Smooth muscle cell (in vitro differentiated cells): Measurements from ENCODE around the gene DDX41. TPM values are rescaled to one million over a fixed set of nuclear protein-coding genes. Genes with fewer than 3 reads are reported as not detected.

Source experiments
- DNase-seq: peaks from one replicate; lab custom pipeline; 2025; ENCODE audit not compliant: unreplicated experiment; lab: John Stamatoyannopoulos, UW
- H2AFZ ChIP-seq: fragments of 200-600 bp; sonication (generic); 2 replicates; pipeline ENCODE4 v1.6.0; 2016; ENCODE audit warnings: antibody characterized with exemption, low read depth, mild to moderate bottlenecking
- H3F3A ChIP-seq: fragments of 200-600 bp; sonication (generic); 2 replicates; pipeline ENCODE4 v1.6.0; 2017; ENCODE audit warnings: antibody characterized with exemption, low read depth
- H3K27ac ChIP-seq: fragments of 200-600 bp; sonication (generic); 2 replicates; pipeline ENCODE4 v1.5.1; 2016; ENCODE audit warnings: low read depth, mild to moderate bottlenecking
- H3K27me3 ChIP-seq: fragments of 200-600 bp; sonication (generic); 2 replicates; pipeline ENCODE4 v1.6.1; 2016; ENCODE audit warnings: low read depth, mild to moderate bottlenecking
- H3K36me3 ChIP-seq: fragments of 200-600 bp; sonication (generic); 2 replicates; pipeline ENCODE4 v1.5.1; 2016; ENCODE audit warnings: low read depth
- H3K4me1 ChIP-seq: fragments of 200-600 bp; sonication (generic); 2 replicates; pipeline ENCODE4 v1.5.1; 2016; ENCODE audit warnings: low read depth
- H3K4me2 ChIP-seq: fragments of 200-600 bp; sonication (generic); 2 replicates; pipeline ENCODE4 v1.6.0; 2016; ENCODE audit warnings: mild to moderate bottlenecking
- H3K4me3 ChIP-seq: fragments of 200-600 bp; sonication (generic); 2 replicates; pipeline ENCODE4 v1.5.1; 2016; ENCODE audit warnings: mild to moderate bottlenecking
- H3K79me2 ChIP-seq: fragments of 200-600 bp; sonication (generic); 2 replicates; pipeline ENCODE4 v1.6.0; 2016; ENCODE audit warnings: low read depth, mild to moderate bottlenecking
- H3K9ac ChIP-seq: fragments of 200-600 bp; sonication (generic); 2 replicates; pipeline ENCODE4 v1.6.0; 2016; ENCODE audit warnings: low read depth
- H3K9me3 ChIP-seq: fragments of 200-600 bp; sonication (generic); replicated peaks from 2 replicates; pipeline ENCODE4 v1.5.1; 2016; ENCODE audit warnings: low read depth
- H4K20me1 ChIP-seq: fragments of 200-600 bp; sonication (generic); 2 replicates; pipeline ENCODE4 v1.6.0; 2016; ENCODE audit warnings: low read depth
- CTCF ChIP-seq: fragments of 200-600 bp; sonication (generic); IDR thresholded peaks from 2 replicates; pipeline ENCODE4 v1.5.1; 2017; ENCODE audit warnings: borderline replicate concordance, mild to moderate bottlenecking, antibody characterized with exemption; ENCODE audit not compliant: insufficient read depth, poor library complexity, severe bottlenecking
- WGBS: methylation state at CpG from one replicate; pipeline ENCODE4 v1.1.7; 2016; ENCODE audit warnings: low lambda C conversion rate; 5-methylcytosine and 5-hydroxymethylcytosine counted together
- polyA plus RNA-seq: library from polyadenylated mRNA; unstranded; fragments of >200 nt; fragmentation: Nextera tagmentation; extraction: Ambion mirVana; gene quantifications from 2 replicates; pipeline ENCODE4 v1.2.1, GENCODE V29; 2016
- total RNA-seq: library from RNA; depleted of rRNA; stranded (reverse); fragments of >200 nt; gene quantifications from 2 replicates; pipeline ENCODE4 v1.2.3, GENCODE V29; 2014

Gene DDX41
- total and polyA plus RNA-seq, 2 experiments from 2014 or later, result 72.5 to 90.0 TPM

DNA sequence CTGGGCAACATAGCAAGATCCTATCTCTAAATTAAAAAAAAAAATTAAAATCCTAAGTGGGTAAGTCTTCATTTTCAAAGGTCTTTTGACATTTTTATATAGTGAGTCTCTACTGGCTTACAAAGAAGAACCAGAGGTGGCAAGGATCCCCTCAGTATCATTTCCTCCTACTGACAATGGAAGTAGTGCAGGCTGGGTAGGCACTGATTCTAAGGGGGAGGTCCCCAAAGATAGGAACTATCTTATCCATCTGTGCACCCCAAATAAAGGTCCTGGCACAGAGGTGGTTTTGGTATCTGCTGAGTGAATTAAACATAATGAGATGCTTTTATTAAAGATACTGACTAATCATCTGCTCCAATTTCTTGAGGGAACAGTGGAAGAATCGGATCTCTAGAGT, 33.4 kb upstream of the DDX41 start:
- Histone ChIP-seq H3K4me3 (no peak overlapping the region), H3F3A (peaks cover 20% of the 10 kb centered on the region), H3K27me3 (no peaks in the 10 kb centered on the region), H3K9me3 (no peaks in the 10 kb centered on the region), H3K9ac (no peak overlapping the region), H3K4me2 (no peak overlapping the region), H3K36me3 (no peaks in the 10 kb centered on the region), H4K20me1 (peaks cover 83% of the 10 kb centered on the region), H3K79me2 (peaks cover 74% of the 10 kb centered on the region), H2AFZ (no peak overlapping the region), H3K27ac (no peak overlapping the region), H3K4me1 (peaks cover 22% of the 10 kb centered on the region)
- TF ChIP-seq CTCF, result no peak
- DNase-seq, result no peak
- WGBS, result 95% methylated on average over 1 of the region's 1 CpG

DNA sequence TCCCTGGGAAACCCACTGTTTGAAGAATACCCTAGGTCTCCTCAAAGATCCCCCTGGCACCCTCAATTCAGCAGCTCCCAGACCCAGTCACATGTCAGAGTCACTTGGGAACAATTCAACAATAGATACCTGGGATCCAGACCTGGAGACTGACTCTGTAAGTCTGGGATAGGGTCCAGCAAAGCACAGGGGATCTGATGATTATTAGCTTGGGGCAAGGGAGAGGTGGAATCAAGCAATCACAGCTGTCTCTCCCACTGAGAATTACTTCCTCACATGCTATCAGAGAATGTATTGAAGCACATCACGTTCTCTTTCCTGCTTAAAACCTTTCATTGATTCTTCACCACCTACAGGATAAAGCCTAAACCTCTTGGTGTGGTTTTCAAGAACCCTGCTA, 31.7 kb upstream of the DDX41 start:
- 92% methylated on average over 1 of the region's 1 CpG for WGBS
- Histone ChIP-seq H3K4me1 (peaks cover 27% of the 10 kb centered on the region), H3K27me3 (no peaks in the 10 kb centered on the region), H3F3A (peaks cover 20% of the 10 kb centered on the region), H3K4me2 (no peak overlapping the region), H3K9ac (no peak overlapping the region), H4K20me1 (peaks cover 96% of the 10 kb centered on the region), H3K36me3 (no peaks in the 10 kb centered on the region), H3K27ac (no peak overlapping the region), H3K9me3 (no peaks in the 10 kb centered on the region), H3K79me2 (peaks cover 78% of the 10 kb centered on the region), H2AFZ (no peak overlapping the region), H3K4me3 (no peak overlapping the region)
- TF ChIP-seq CTCF, result no peak
- DNase-seq, result no peak

- Histone ChIP-seq H3K27me3 (no peaks in the 10 kb centered on the region), H3F3A (peaks cover 20% of the 10 kb centered on the region), H3K4me3 (no peak overlapping the region), H3K79me2 (peaks cover 78% of the 10 kb centered on the region), H3K9ac (no peak overlapping the region), H3K9me3 (no peaks in the 10 kb centered on the region), H2AFZ (no peak overlapping the region), H3K27ac (peak overlapping the region; percentile 10), H3K4me1 (peaks cover 27% of the 10 kb centered on the region), H4K20me1 (peaks cover 96% of the 10 kb centered on the region), H3K36me3 (no peaks in the 10 kb centered on the region), H3K4me2 (no peak overlapping the region)
- no peak for DNase-seq
- TF ChIP-seq CTCF, result no peak
- WGBS, result 76% methylated on average over 3 of the region's 3 CpGs
Observed at GRCh38 chr5:177547736-177548135, 31.0 kb upstream of the DDX41 start.

DNA sequence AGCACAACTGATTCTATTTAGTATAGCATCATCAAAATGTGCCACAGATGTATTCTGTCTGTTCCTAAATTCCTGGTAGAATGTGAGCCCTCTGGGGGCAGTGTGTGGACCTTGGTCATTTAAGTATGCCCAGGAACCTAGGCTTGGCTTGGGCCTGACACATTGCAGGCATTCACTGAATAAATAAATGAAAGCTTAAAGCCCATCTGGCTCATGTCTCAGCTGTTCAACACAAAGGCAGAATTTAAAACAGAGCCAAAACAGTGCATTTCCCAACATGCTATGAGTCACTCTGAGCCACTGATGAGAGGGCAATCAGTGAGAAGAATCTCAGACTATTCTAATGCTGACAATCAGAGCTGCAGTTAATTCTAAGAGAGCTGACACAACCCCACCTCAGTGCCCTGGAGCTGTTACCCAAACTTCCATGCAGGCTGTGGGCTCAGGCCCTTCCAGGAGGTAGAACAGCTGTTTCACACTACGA, 29.5 kb upstream of the DDX41 start:
- Histone ChIP-seq H2AFZ (no peak overlapping the region), H3K79me2 (peaks cover 76% of the 10 kb centered on the region), H3K4me3 (no peak overlapping the region), H3K9me3 (no peaks in the 10 kb centered on the region), H3K36me3 (no peaks in the 10 kb centered on the region), H3F3A (peaks cover 20% of the 10 kb centered on the region), H4K20me1 (peaks cover 96% of the 10 kb centered on the region), H3K4me2 (peak overlapping the region; percentile 32), H3K27me3 (no peaks in the 10 kb centered on the region), H3K4me1 (peaks cover 26% of the 10 kb centered on the region), H3K27ac (peak overlapping the region; percentile 84), H3K9ac (peak overlapping the region; percentile 16)
- 8% methylated on average over 1 of the region's 1 CpG for WGBS
- DNase-seq, result no peak
- TF ChIP-seq CTCF, result no peak
